Skeletal muscle tissue (tissue), 4 donors: ENCODE results near the gene DENND1C. TPM values are rescaled to one million over a fixed set of nuclear protein-coding genes. Genes with fewer than 3 reads are reported as not detected.
"Not testable (repeated sequence)": the region's sequence is repeated elsewhere in the genome, so short reads cannot be mapped to it uniquely, and the experiment has no call there.

Experiments used
- H3K27ac ChIP-seq: one replicate; pipeline ENCODE4 v1.7.0; 2013; ENCODE audit warnings: mild to moderate bottlenecking, low read depth, low read length, inconsistent platforms
- H3K27me3 ChIP-seq, 3 donors: one replicate each; pipeline ENCODE4 v1.7.0; 2013; ENCODE audit warnings: low read length in 3 of 3; ENCODE audit not compliant: control insufficient read depth in 3 of 3, insufficient read depth in 3 of 3
- H3K36me3 ChIP-seq, 3 donors: one replicate each; pipeline ENCODE4 v1.7.0; 2013; ENCODE audit warnings: low read length in 3 of 3; ENCODE audit not compliant: control insufficient read depth in 3 of 3, insufficient read depth in 3 of 3
- H3K4me1 ChIP-seq, 3 donors: one replicate each; pipeline ENCODE4 v1.7.0; 2013; ENCODE audit warnings: low read length in 3 of 3, mild to moderate bottlenecking in 3 of 3; ENCODE audit not compliant: control insufficient read depth in 3 of 3, insufficient read depth in 3 of 3
- H3K4me3 ChIP-seq, 3 donors: one replicate each; pipeline ENCODE4 v1.7.0; 2013; ENCODE audit warnings: low read length in 3 of 3
- H3K9ac ChIP-seq, 3 donors: one replicate each; pipeline ENCODE4 v1.7.0; 2013; ENCODE audit warnings: low read length in 3 of 3, mild to moderate bottlenecking in 3 of 3, moderate library complexity in 2 of 3, low read depth in 1 of 3
- H3K9me3 ChIP-seq, 3 donors: one replicate each; pipeline ENCODE4 v1.7.0; 2013; ENCODE audit warnings: low read length in 3 of 3; ENCODE audit not compliant: control insufficient read depth in 3 of 3
- total RNA-seq: library from RNA; depleted of rRNA; stranded (reverse); fragments of >200 nt; gene quantifications from one replicate; pipeline ENCODE4 v1.2.3, GENCODE V29; 2014
- donor health status: Osteomylitis.

The DENND1C gene
- total RNA-seq, 1 donor from 2014 or later = not detected

DNA sequence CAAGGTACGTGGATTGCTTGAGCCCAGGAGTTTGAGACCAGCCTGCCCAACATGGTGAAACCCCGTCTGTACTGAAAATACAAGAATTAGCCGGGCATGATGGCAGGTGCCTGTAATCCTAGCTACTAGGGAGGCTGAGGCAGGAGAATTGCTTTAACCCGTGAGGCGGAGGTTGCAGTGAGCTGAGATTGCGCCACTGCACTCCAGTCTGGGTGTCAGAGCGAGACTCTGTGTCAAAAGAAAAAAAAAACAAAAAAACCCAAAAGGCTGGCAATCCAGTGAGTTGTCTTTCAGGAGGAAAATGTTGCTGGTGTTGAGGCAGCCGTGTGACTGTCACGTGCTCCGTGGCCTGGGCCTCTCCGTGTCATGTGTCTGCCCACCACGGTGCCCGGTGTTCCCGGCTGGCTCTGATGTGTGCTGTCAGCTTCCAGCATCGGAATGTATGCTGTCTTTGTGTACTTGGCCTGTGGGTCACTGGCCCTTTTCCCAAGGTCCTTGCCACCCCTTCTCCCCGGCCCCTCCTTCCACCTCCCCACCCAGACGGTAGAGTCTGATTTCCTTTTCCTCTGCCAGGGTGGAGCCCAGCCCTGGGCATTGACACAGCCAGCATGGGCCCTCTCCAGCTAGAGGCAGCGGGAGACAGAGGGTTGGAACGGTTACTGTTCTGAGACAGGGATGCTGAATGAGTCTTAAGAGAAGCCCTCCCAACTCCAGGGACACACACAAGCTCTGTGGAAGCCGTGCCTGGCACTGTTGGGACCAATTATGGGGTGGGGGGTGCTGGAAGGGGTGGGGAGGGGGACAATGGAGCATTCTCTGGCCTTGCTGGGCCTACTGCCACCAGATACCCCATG lies 27.8 kb upstream of the DENND1C start:
- no peak overlapping the region for H3K4me3 ChIP-seq
- H3K36me3 ChIP-seq = no peaks in the 10 kb centered on the region
- H3K9me3 ChIP-seq = no peaks in the 10 kb centered on the region
- H3K27ac ChIP-seq = peak overlapping the region; percentile 45
- no peaks in the 10 kb centered on the region for H3K27me3 ChIP-seq
- peaks cover 0 to 8% (median 0%) of the 10 kb centered on the region in 3 donors for H3K4me1 ChIP-seq
- peak overlapping the region in 1 of 3 donors; percentile 40 for H3K9ac ChIP-seq

GRCh38 chr19:6508028-6508771 lies 26.6 kb upstream of the DENND1C start:
- not testable (repeated sequence) for H3K9ac ChIP-seq, H3K4me3 ChIP-seq, H3K27me3 ChIP-seq, H3K36me3 ChIP-seq, H3K27ac ChIP-seq, H3K4me1 ChIP-seq, H3K9me3 ChIP-seq

GRCh38 chr19:6503407-6504201 lies 22.0 kb upstream of the DENND1C start:
- Histone ChIP-seq H3K27me3 (peaks cover 20 to 33% (median 22%) of the 10 kb centered on the region in 3 donors), H3K4me1 (no peaks in the 10 kb centered on the region), H3K9me3 (no peaks in the 10 kb centered on the region), H3K4me3 (no peak overlapping the region), H3K36me3 (no peaks in the 10 kb centered on the region), H3K9ac (no peak overlapping the region), H3K27ac (no peak overlapping the region)

GRCh38 chr19:6501740-6502648 lies 20.4 kb upstream of the DENND1C start, which contains the start of gene TUBB4A:
Gene TUBB4A, minus strand, starts transcription at chr19:6502309. Its CDS starts 97 bp downstream, at chr19:6502212.
- H3K4me1 ChIP-seq = no peaks in the 10 kb centered on the region
- H3K36me3 ChIP-seq = no peaks in the 10 kb centered on the region
- H3K4me3 ChIP-seq = peak within 1 kb of the TSS in 1 of 3 donors; percentile 20
- no peak within 1 kb of the TSS for H3K27ac ChIP-seq
- H3K9me3 ChIP-seq = no peaks in the 10 kb centered on the region
- peak within 1 kb of the TSS in 1 of 3 donors; percentile 40 for H3K9ac ChIP-seq
- peaks cover 20 to 37% (median 22%) of the 10 kb centered on the region in 3 donors for H3K27me3 ChIP-seq

GRCh38 chr19:6500837-6501739 lies 19.5 kb upstream of the DENND1C start:
- Histone ChIP-seq H3K27ac (no peak overlapping the region), H3K4me1 (no peaks in the 10 kb centered on the region), H3K27me3 (peaks cover 20 to 37% (median 22%) of the 10 kb centered on the region in 3 donors), H3K9ac (no peak overlapping the region), H3K4me3 (no peak overlapping the region), H3K9me3 (no peaks in the 10 kb centered on the region), H3K36me3 (no peaks in the 10 kb centered on the region)

DNA sequence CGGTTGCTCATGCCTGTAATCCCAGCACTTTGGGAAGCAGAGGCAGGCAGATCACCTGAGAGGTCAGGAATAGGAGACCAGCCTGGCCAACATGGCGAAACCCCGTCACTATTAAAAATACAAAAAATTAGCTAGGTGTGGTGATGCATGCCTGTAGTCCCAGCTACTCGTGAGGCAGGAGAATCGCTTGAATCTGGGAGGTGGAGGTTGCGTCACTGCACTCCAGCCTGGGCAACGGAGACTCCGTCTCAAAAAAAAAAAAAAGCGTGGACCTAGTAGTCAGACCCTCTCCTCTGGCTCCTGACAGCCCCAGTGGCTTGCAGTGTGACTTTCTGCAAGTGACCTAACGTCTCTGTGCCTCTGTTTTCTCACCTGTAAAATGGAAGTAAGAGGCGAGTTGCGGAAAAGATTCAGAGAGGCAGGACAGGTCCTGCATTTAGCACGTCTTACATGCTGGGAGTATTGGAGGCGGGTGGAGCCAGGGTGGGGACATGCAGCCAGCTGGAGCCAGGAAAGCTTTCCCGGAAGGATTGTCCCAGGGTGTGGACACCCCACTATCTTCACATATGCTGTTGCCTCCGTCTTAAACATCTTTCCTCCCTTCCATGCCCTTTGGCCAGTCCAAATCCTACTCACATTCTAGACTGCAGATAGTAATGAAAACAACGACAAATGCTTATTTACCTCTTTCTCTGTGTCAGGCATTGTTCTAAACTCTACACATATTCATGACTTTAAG lies 17.6 kb upstream of the DENND1C start:
- Histone ChIP-seq H3K27ac (no peak overlapping the region), H3K4me3 (no peak overlapping the region), H3K36me3 (no peaks in the 10 kb centered on the region), H3K27me3 (peaks cover 20 to 37% (median 22%) of the 10 kb centered on the region in 3 donors), H3K4me1 (no peaks in the 10 kb centered on the region), H3K9me3 (no peaks in the 10 kb centered on the region), H3K9ac (no peak overlapping the region)

- Histone ChIP-seq H3K27ac (no peak overlapping the region), H3K36me3 (no peaks in the 10 kb centered on the region), H3K9ac (no peak overlapping the region), H3K9me3 (no peaks in the 10 kb centered on the region), H3K4me3 (no peak overlapping the region), H3K4me1 (no peaks in the 10 kb centered on the region), H3K27me3 (peaks cover 19 to 33% (median 22%) of the 10 kb centered on the region in 3 donors)
These were observed 16.9 kb upstream of the DENND1C start for GRCh38 chr19:6498294-6499036.

DNA sequence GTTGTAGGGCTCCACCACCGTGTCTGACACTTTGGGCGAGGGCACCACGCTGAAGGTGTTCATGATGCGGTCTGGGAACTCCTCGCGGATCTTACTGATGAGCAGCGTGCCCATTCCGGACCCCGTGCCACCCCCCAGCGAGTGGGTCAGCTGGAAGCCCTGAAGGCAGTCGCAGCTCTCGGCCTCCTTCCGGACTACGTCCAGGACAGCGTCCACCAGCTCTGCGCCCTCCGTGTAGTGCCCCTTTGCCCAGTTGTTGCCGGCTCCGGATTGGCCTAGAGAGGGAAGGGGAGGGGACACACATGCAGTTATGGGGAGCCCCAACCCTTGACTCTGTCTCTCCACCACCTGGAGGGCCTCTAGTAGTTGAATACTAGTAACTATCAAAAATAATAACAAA lies 14.4 kb upstream of the DENND1C start:
- Histone ChIP-seq H3K9ac (no peak overlapping the region), H3K36me3 (no peaks in the 10 kb centered on the region), H3K27ac (no peak overlapping the region), H3K27me3 (peaks cover 4 to 15% (median 8%) of the 10 kb centered on the region in 3 donors), H3K4me1 (no peaks in the 10 kb centered on the region), H3K9me3 (peaks cover 0 to 5% (median 3%) of the 10 kb centered on the region in 3 donors), H3K4me3 (no peak overlapping the region)
